HEK293 (cell line): ENCODE data around the gene XIRP1.

Experiments used
- CTCF ChIA-PET: fragments of 350-600 bp; formaldehyde crosslinking; extraction: SDS; loops from one replicate; lab custom pipeline; 2021; ENCODE audit warnings: antibody characterized with exemption; lab: Yijun Ruan, JAX
- POLR2A ChIA-PET: fragments of 300-600 bp; formaldehyde crosslinking; extraction: SDS; loops from one replicate; lab custom pipeline; 2020; ENCODE audit warnings: antibody characterized with exemption, inconsistent platforms; lab: Yijun Ruan, JAX
- H3K27ac ChIP-seq: fragments of 200-500 bp; sonication (Bioruptor generic); 2 replicates; pipeline ENCODE4 v1.5.1; 2014; ENCODE audit warnings: low read depth, low read length, control low read depth, inconsistent platforms; ENCODE audit errors: extremely low read depth
- H3K36me3 ChIP-seq, 2 experiments: fragments of 200-500 bp in 1 of 2; sonication (Bioruptor generic) in 1 of 2; 1 replicate in 1 of 2; 2 replicates in 1 of 2; pipeline ENCODE4 v1.5.1; 2014 to 2017; ENCODE audit warnings: inconsistent platforms in 2 of 2, low read length in 2 of 2; ENCODE audit not compliant: control insufficient read depth in 2 of 2, insufficient read depth in 1 of 2
- H3K4me1 ChIP-seq: fragments of 200-500 bp; sonication (Bioruptor generic); 2 replicates; pipeline ENCODE4 v1.5.1; 2014; ENCODE audit warnings: mild to moderate bottlenecking, low read length, inconsistent platforms; ENCODE audit not compliant: control insufficient read depth, insufficient read depth
- H3K4me3 ChIP-seq: 2 replicates; pipeline ENCODE4 v1.5.1; 2011; ENCODE audit warnings: low read depth, mild to moderate bottlenecking, control low read depth, low read length, moderate library complexity
- H3K9me3 ChIP-seq: fragments of 200-500 bp; sonication (Bioruptor generic); 2 replicates; pipeline ENCODE4 v1.5.1; 2014; ENCODE audit warnings: low read depth, low read length, inconsistent platforms; ENCODE audit not compliant: control insufficient read depth, insufficient read depth
- MYNN ChIP-seq: fragments of 450-650 bp; formaldehyde crosslinking; IDR thresholded peaks from 2 replicates; pipeline ENCODE4 v1.5.1; 2016; ENCODE audit warnings: missing biosample characterization, missing genetic modification characterization, borderline replicate concordance
- OSR2 ChIP-seq: fragments of 450-650 bp; formaldehyde crosslinking; IDR thresholded peaks from 2 replicates; pipeline ENCODE4 v1.5.1; 2016; ENCODE audit warnings: missing biosample characterization, missing genetic modification characterization
- PRDM1 ChIP-seq: fragments of 450-650 bp; formaldehyde crosslinking; IDR thresholded peaks from 2 replicates; pipeline ENCODE4; 2016; ENCODE audit warnings: missing biosample characterization, missing genetic modification characterization
- SETDB1 ChIP-seq: IDR thresholded peaks from one replicate; pipeline ENCODE4 v1.6.1; 2017; ENCODE audit warnings: mild to moderate bottlenecking, low read length, moderate library complexity, mixed read lengths; ENCODE audit not compliant: insufficient read length
- ZNF112 ChIP-seq: fragments of 450-650 bp; formaldehyde crosslinking; IDR thresholded peaks from 2 replicates; pipeline ENCODE4 v1.5.0; 2017; ENCODE audit warnings: missing biosample characterization, missing genetic modification characterization
- ZNF121 ChIP-seq: fragments of 450-650 bp; formaldehyde crosslinking; IDR thresholded peaks from 2 replicates; pipeline ENCODE4 v1.5.1; 2016; ENCODE audit warnings: missing biosample characterization, missing genetic modification characterization
- ZNF132 ChIP-seq: fragments of 450-650 bp; formaldehyde crosslinking; IDR thresholded peaks from 2 replicates; pipeline ENCODE4 v1.5.1; 2017; ENCODE audit warnings: missing biosample characterization, missing genetic modification characterization, borderline replicate concordance
- ZNF211 ChIP-seq: fragments of 450-650 bp; formaldehyde crosslinking; IDR thresholded peaks from 2 replicates; pipeline ENCODE4 v1.5.1; 2016; ENCODE audit warnings: low read depth, missing biosample characterization, missing genetic modification characterization
- ZNF274 ChIP-seq, 2 experiments: fragments of 200-500 bp in 1 of 2; fragments of 450-650 bp in 1 of 2; sonication (Bioruptor generic) in 1 of 2; formaldehyde crosslinking in 1 of 2; IDR thresholded peaks; 2 replicates each; pipeline versions ENCODE4 v1.5.1 to v1.6.1; 2014 to 2016; ENCODE audit warnings: borderline replicate concordance in 1 of 2, inconsistent platforms in 1 of 2, low read length in 1 of 2, missing biosample characterization in 1 of 2, missing genetic modification characterization in 1 of 2
- ZNF311 ChIP-seq: fragments of 450-650 bp; formaldehyde crosslinking; IDR thresholded peaks from 2 replicates; pipeline ENCODE4 v1.5.1; 2017; ENCODE audit warnings: missing biosample characterization, missing genetic modification characterization, borderline replicate concordance
- ZNF324 ChIP-seq: fragments of 450-650 bp; formaldehyde crosslinking; IDR thresholded peaks from 2 replicates; pipeline ENCODE4 v1.5.1; 2016; ENCODE audit warnings: missing biosample characterization, missing genetic modification characterization
- ZNF354C ChIP-seq: fragments of 450-650 bp; formaldehyde crosslinking; IDR thresholded peaks from 2 replicates; pipeline ENCODE4 v1.5.1; 2016; ENCODE audit warnings: missing biosample characterization, missing genetic modification characterization, low read depth, borderline replicate concordance
- ZNF366 ChIP-seq: fragments of 450-650 bp; formaldehyde crosslinking; conservative IDR thresholded peaks from 2 replicates; pipeline ENCODE4 v1.5.1; 2016; ENCODE audit warnings: missing biosample characterization, missing genetic modification characterization
- ZNF394 ChIP-seq: fragments of 450-650 bp; formaldehyde crosslinking; IDR thresholded peaks from 2 replicates; pipeline ENCODE4 v1.5.1; 2016; ENCODE audit warnings: missing biosample characterization, missing genetic modification characterization, mild to moderate bottlenecking, moderate library complexity, borderline replicate concordance
- ZNF585B ChIP-seq: fragments of 450-650 bp; formaldehyde crosslinking; IDR thresholded peaks from 2 replicates; pipeline ENCODE4 v1.5.1; 2016; ENCODE audit warnings: missing biosample characterization, missing genetic modification characterization
- ZNF624 ChIP-seq: fragments of 450-650 bp; formaldehyde crosslinking; IDR thresholded peaks from 2 replicates; pipeline ENCODE4 v1.5.1; 2017; ENCODE audit warnings: missing biosample characterization, missing genetic modification characterization
- ZNF747 ChIP-seq: fragments of 450-650 bp; formaldehyde crosslinking; IDR thresholded peaks from 2 replicates; pipeline ENCODE4 v1.5.1; 2016; ENCODE audit warnings: missing biosample characterization, missing genetic modification characterization
- ZSCAN16 ChIP-seq: fragments of 450-650 bp; formaldehyde crosslinking; IDR thresholded peaks from 2 replicates; pipeline ENCODE4 v1.5.1; 2016; ENCODE audit warnings: missing biosample characterization, missing genetic modification characterization
- TF ChIP-seq, protein P1 (sequence below): fragments of 450-650 bp; formaldehyde crosslinking; IDR thresholded peaks from 2 replicates; pipeline ENCODE4 v1.5.1; 2016; ENCODE audit warnings: missing biosample characterization, missing genetic modification characterization, low read depth
- TF ChIP-seq, protein P2 (sequence below): fragments of 450-650 bp; IDR thresholded peaks from 2 replicates; pipeline ENCODE4 v1.5.1; 2018; ENCODE audit warnings: missing biosample characterization, missing genetic modification characterization
- TF ChIP-seq, protein P3 (sequence below): fragments of 450-650 bp; formaldehyde crosslinking; IDR thresholded peaks from 2 replicates; pipeline ENCODE4 v1.5.1; 2016; ENCODE audit warnings: missing biosample characterization, missing genetic modification characterization

XIRP1 gene

DNA sequence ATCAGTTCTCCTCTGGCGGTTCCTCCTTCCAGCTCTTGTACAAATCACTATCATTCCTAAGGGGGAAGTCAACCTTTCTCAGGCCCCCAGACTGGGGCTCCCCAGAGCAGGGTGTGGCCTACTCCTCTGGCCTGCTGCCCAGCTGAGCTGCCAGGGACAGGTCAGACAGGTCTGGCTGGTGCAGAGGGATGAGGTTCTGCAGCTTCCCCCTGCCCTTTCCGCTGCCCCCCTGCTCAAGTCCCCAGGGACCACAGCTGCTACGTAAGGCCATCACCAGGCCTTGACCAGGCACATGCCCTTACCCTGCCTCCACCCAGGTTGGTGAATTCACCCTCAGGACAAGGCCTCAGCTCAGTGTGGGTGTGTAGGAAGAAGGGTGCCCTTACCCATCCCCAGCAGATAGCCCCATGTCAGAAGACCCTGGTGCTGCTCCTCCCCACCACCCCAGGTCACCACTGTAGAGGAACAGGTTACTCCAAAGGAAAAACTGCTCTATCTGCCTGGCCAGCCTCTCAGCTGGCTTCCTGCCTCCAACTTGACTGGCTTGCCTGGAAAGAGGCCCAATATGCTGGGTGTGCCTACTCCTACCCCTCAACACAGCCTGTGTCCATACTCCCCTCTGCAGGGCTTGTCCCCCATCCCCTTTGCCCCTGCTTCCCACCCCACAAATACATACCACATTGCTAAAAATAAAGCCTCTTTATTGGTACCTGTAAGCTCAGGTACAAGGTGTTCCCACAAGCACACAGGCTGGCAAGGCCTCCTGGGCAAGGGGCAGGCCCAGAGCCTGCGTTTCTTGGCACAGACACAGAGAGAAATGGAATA is 51.0 kb downstream of the XIRP1 start:
- peaks cover 0 to 61% of the 10 kb centered on the region in 2 experiments; a peak in 1 of 3 replicates for H3K36me3 ChIP-seq
- CTCF ChIA-PET, result interaction anchor here (0.6 kb wide), 1 partner anchor 142 kb away, joined by 3 read pairs; no protein-coding TSS in a partner anchor
- no peak overlapping the region for H3K27ac ChIP-seq
- POLR2A ChIA-PET, result no interaction called here
- TF ChIP-seq, protein P1, sequence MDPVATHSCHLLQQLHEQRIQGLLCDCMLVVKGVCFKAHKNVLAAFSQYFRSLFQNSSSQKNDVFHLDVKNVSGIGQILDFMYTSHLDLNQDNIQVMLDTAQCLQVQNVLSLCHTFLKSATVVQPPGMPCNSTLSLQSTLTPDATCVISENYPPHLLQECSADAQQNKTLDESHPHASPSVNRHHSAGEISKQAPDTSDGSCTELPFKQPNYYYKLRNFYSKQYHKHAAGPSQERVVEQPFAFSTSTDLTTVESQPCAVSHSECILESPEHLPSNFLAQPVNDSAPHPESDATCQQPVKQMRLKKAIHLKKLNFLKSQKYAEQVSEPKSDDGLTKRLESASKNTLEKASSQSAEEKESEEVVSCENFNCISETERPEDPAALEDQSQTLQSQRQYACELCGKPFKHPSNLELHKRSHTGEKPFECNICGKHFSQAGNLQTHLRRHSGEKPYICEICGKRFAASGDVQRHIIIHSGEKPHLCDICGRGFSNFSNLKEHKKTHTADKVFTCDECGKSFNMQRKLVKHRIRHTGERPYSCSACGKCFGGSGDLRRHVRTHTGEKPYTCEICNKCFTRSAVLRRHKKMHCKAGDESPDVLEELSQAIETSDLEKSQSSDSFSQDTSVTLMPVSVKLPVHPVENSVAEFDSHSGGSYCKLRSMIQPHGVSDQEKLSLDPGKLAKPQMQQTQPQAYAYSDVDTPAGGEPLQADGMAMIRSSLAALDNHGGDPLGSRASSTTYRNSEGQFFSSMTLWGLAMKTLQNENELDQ (tag by site-specific recombination), result no peak
- TF ChIP-seq, protein P2, sequence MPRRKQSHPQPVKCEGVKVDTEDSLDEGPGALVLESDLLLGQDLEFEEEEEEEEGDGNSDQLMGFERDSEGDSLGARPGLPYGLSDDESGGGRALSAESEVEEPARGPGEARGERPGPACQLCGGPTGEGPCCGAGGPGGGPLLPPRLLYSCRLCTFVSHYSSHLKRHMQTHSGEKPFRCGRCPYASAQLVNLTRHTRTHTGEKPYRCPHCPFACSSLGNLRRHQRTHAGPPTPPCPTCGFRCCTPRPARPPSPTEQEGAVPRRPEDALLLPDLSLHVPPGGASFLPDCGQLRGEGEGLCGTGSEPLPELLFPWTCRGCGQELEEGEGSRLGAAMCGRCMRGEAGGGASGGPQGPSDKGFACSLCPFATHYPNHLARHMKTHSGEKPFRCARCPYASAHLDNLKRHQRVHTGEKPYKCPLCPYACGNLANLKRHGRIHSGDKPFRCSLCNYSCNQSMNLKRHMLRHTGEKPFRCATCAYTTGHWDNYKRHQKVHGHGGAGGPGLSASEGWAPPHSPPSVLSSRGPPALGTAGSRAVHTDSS (tag by site-specific recombination), result no peak
- TF ChIP-seq, all 188 proteins: peak for 0
- Histone ChIP-seq H3K4me3 (no peak overlapping the region), H3K4me1 (no peaks in the 10 kb centered on the region), H3K9me3 (no peaks in the 10 kb centered on the region)

DNA sequence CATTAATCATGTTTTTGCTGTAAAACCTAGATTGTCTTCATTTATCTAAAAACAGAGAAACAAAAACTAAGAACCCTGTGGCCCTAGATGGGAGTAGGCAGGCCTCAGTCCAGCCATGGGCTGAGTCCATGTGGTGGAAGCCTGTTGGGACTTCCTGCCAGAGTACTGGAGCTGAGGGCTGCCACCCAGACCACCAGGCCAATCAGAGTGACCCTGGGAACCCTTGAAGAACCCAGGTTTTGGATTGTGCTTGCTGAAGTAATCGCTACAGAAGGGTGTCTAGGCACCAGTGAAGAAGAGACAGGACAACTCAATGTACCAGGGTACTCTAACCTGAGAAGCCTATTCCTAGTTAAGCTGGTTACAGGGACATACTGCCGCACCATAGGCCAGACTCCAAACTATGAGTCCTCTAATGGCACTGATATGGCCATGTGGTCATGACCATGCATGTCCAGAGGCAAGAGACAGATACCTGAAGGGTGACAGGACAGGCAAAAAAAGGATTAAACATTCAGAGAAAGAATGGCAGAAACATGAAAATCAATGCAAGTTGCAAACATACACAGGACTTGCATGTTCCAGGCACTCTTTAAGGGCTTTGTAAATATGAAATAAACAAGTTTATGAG is 51.9 kb downstream of the XIRP1 start:
- H3K4me1 ChIP-seq, result no peaks in the 10 kb centered on the region
- TF ChIP-seq ZNF366 (tag by site-specific recombination), result no peak
- TF ChIP-seq ZSCAN16 (tag by site-specific recombination), result no peak
- no peak for TF ChIP-seq SETDB1
- TF ChIP-seq ZNF112 (tag by site-specific recombination), result no peak
- no peak for TF ChIP-seq PRDM1 (tag by site-specific recombination)
- no peak for TF ChIP-seq ZNF324 (tag by site-specific recombination)
- no peak for TF ChIP-seq MYNN (tag by site-specific recombination)
- no peak for TF ChIP-seq ZNF354C (tag by site-specific recombination)
- no peak for TF ChIP-seq ZNF747 (tag by site-specific recombination)
- no peak for TF ChIP-seq ZNF394 (tag by site-specific recombination)
- no peak for TF ChIP-seq ZNF585B (tag by site-specific recombination)
- TF ChIP-seq, all 188 proteins: peak for 0
- CTCF ChIA-PET, result interaction anchor here (0.5 to 0.7 kb wide), 2 partner anchors 17 to 265 kb away, joined by 3 read pairs; no protein-coding TSS in a partner anchor
- POLR2A ChIA-PET, result no interaction called here
- Histone ChIP-seq H3K36me3 (peaks cover 0 to 53% of the 10 kb centered on the region in 2 experiments; a peak in 1 of 3 replicates), H3K9me3 (no peaks in the 10 kb centered on the region), H3K27ac (no peak overlapping the region), H3K4me3 (no peak overlapping the region)

DNA sequence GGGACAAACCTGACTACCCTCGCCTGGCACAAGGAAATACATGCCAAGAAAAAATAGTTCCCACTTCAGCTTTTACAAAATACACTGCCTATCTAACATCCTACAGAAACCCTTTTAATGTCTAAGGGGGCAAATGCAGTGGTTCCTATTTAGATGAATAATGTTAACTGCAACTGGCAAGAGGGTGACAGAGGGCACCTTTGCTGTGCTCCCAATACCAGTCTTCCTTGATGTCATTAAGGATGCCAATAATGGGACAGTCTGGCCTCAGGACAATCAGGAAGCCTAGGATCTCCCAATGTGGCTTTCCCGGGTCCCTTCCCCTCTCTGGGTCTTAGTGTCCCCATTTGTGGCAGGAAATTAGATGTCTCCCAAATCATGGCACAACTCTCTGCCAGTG is 53.0 kb downstream of the XIRP1 start:
- no peak overlapping the region for H3K27ac ChIP-seq
- TF ChIP-seq OSR2 (no peak), ZNF211 (no peak), ZNF624 (no peak), ZNF121 (tag by site-specific recombination) (no peak), ZNF132 (no peak), ZNF274 (IDR thresholded peaks at IDR 0.05; ENCODE audit: low read length) (no peak), ZNF274 (tag by site-specific recombination; IDR thresholded peaks at IDR 0.05; ENCODE audit: borderline replicate concordance) (no peak), ZSCAN16 (tag by site-specific recombination) (no peak), ZNF311 (tag by site-specific recombination) (no peak)
- TF ChIP-seq, protein P3, sequence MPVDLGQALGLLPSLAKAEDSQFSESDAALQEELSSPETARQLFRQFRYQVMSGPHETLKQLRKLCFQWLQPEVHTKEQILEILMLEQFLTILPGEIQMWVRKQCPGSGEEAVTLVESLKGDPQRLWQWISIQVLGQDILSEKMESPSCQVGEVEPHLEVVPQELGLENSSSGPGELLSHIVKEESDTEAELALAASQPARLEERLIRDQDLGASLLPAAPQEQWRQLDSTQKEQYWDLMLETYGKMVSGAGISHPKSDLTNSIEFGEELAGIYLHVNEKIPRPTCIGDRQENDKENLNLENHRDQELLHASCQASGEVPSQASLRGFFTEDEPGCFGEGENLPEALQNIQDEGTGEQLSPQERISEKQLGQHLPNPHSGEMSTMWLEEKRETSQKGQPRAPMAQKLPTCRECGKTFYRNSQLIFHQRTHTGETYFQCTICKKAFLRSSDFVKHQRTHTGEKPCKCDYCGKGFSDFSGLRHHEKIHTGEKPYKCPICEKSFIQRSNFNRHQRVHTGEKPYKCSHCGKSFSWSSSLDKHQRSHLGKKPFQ (tag by site-specific recombination), result no peak
- ChIA-PET POLR2A (no interaction called here), CTCF (no interaction called here)
- peaks cover 0 to 43% of the 10 kb centered on the region in 2 experiments; a peak in 1 of 3 replicates for H3K36me3 ChIP-seq
- no peaks in the 10 kb centered on the region for H3K4me1 ChIP-seq
- H3K4me3 ChIP-seq, result no peak overlapping the region
- H3K9me3 ChIP-seq, result no peaks in the 10 kb centered on the region
